IMR-90 (cell line): ENCODE results near the gene EIF1B.

Experiments
- BHLHE40 ChIP-seq: fragments of 150-350 bp; IDR thresholded peaks from 2 replicates; pipeline ENCODE4 v1.6.1; 2016; ENCODE audit warnings: mild to moderate bottlenecking, low read depth, low read length
- CEBPB ChIP-seq: IDR thresholded peaks from 2 replicates; pipeline ENCODE4 v1.6.1; 2012; ENCODE audit warnings: low read depth, low read length, improper control_type of control experiment
- MAFK ChIP-seq: IDR thresholded peaks from 2 replicates; pipeline ENCODE4 v1.6.1; 2012; ENCODE audit warnings: low read depth, low read length, improper control_type of control experiment
- MXI1 ChIP-seq: IDR thresholded peaks from 2 replicates; pipeline ENCODE4 v1.6.1; 2012; ENCODE audit warnings: low read depth, mild to moderate bottlenecking, low read length, moderate library complexity, borderline replicate concordance
- POLR2A ChIP-seq: IDR thresholded peaks from 2 replicates; pipeline ENCODE4 v1.6.1; 2012; ENCODE audit warnings: mild to moderate bottlenecking, low read depth, low read length
- TF ChIP-seq, protein P1 (sequence below): conservative IDR thresholded peaks from 2 replicates; pipeline ENCODE4 v1.5.1; 2012; ENCODE audit warnings: mild to moderate bottlenecking, low read depth, low read length, improper control_type of control experiment

DNA sequence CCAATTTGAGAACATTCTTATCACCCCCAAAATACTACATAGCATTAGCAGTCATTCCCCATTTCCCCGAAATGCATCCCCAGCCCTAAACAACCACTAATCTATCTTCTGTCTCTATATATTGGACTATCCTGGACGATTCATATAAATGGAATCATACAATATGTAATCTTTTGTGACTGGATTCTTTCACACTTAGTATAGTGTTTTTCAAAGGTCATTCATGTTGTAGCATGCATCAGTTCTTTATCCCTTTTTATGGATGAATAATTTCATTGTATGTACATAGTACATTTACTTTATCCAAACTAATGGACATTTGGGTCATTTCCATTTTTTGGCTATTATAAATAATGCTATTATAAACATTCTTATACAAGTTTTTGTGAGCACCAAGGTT, 27.5 kb upstream of the EIF1B start:
- TF ChIP-seq POLR2A, result no peak
- TF ChIP-seq, protein P1, sequence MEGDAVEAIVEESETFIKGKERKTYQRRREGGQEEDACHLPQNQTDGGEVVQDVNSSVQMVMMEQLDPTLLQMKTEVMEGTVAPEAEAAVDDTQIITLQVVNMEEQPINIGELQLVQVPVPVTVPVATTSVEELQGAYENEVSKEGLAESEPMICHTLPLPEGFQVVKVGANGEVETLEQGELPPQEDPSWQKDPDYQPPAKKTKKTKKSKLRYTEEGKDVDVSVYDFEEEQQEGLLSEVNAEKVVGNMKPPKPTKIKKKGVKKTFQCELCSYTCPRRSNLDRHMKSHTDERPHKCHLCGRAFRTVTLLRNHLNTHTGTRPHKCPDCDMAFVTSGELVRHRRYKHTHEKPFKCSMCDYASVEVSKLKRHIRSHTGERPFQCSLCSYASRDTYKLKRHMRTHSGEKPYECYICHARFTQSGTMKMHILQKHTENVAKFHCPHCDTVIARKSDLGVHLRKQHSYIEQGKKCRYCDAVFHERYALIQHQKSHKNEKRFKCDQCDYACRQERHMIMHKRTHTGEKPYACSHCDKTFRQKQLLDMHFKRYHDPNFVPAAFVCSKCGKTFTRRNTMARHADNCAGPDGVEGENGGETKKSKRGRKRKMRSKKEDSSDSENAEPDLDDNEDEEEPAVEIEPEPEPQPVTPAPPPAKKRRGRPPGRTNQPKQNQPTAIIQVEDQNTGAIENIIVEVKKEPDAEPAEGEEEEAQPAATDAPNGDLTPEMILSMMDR, result no peak
- no peak for TF ChIP-seq CEBPB
- TF ChIP-seq MAFK, result no peak
- no peak for TF ChIP-seq MXI1
- TF ChIP-seq BHLHE40, result no peak
